Stomach (tissue), 4 donors: ENCODE data around the gene UBA1.

ENCODE experiments used
- CTCF ChIP-seq, 7 experiments: fragments of 450-650 bp in 4 of 7; fragments of 200-600 bp in 3 of 7; sonication (generic) in 3 of 7; IDR thresholded peaks; one replicate each; pipeline ENCODE4 v1.5.1; 2016 to 2019; ENCODE audit warnings: antibody characterized with exemption in 7 of 7, control low read depth in 2 of 7, mild to moderate bottlenecking in 1 of 7
- POLR2A ChIP-seq, 4 donors: fragments of 450-650 bp; IDR thresholded peaks; one replicate each; pipeline ENCODE4 v1.6.1; 2016; ENCODE audit warnings: antibody characterized with exemption in 4 of 4, control low read depth in 2 of 4, mild to moderate bottlenecking in 1 of 4, moderate library complexity in 1 of 4

GRCh38 chrX:47190445-47191269 lies 3.0 kb upstream of the UBA1 start:
- no peak for TF ChIP-seq CTCF (IDR thresholded peaks at IDR 0.05)
- no peak for TF ChIP-seq POLR2A (IDR thresholded peaks at IDR 0.05)
